T-cell (primary cell): Measurements from ENCODE around the gene MOB3C. TPM values are rescaled to one million over a fixed set of nuclear protein-coding genes. Genes with fewer than 3 reads are reported as not detected.
A peak's percentile ranks its signal among the peaks of the same experiment; 100 is the strongest.

Experiments
- ATAC-seq, 4 experiments: fragments of 200-7000 bp in 3 of 4; fragments of 150-1000 bp in 1 of 4; cut with Tn5 transposase; replicated peaks in 1 of 4; 1 replicate in 3 of 4; 2 replicates in 1 of 4; pipeline ENCODE4 v1.10.0; 2021; ENCODE audit warnings: moderate library complexity in 3 of 4, mild to moderate bottlenecking in 2 of 4, moderate number of reproducible peaks in 1 of 4
- CTCF ChIA-PET, 2 donors: fragments of 300-600 bp; sonication (Branson Sonifier 250); formaldehyde crosslinking; loops; one replicate each; lab custom pipeline; 2022; ENCODE audit warnings: antibody characterized with exemption in 2 of 2; lab: Charles Lee
- POLR2A ChIA-PET, 2 donors: fragments of 300-600 bp; sonication (Branson Sonifier 250); formaldehyde crosslinking; loops; one replicate each; lab custom pipeline; 2022; ENCODE audit warnings: antibody characterized with exemption in 2 of 2; lab: Charles Lee
- DNase-seq, 35 experiments: peaks; one replicate each; pipeline versions ENCODE4 v3.0.0 to v3.0.0-alpha.2; 2013 to 2023
- H3K27ac ChIP-seq: one replicate; pipeline ENCODE4 v1.5.1; 2013; ENCODE audit warnings: low read length
- H3K27me3 ChIP-seq, 2 experiments: replicated peaks in 1 of 2; 1 replicate in 1 of 2; 2 replicates in 1 of 2; pipeline versions ENCODE4 v1.6.1 to v1.7.0; 2013; ENCODE audit warnings: low read length in 1 of 2, mixed read lengths in 1 of 2; ENCODE audit not compliant: control insufficient read depth in 2 of 2, insufficient read depth in 2 of 2; ENCODE audit errors: extremely low read depth in 1 of 2
- H3K36me3 ChIP-seq, 2 donors: 1 replicate in 1 of 2; 2 replicates in 1 of 2; pipeline versions ENCODE4 v1.6.1 to v1.7.0; 2013; ENCODE audit warnings: low read length in 1 of 2; ENCODE audit not compliant: control insufficient read depth in 2 of 2, insufficient read depth in 1 of 2; ENCODE audit errors: extremely low read depth in 1 of 2
- H3K4me1 ChIP-seq, 2 experiments: 1 replicate in 1 of 2; 2 replicates in 1 of 2; pipeline versions ENCODE4 v1.6.1 to v1.7.0; 2013; ENCODE audit warnings: low read length in 2 of 2, mixed read lengths in 1 of 2; ENCODE audit not compliant: insufficient read depth in 2 of 2, control insufficient read depth in 1 of 2; ENCODE audit errors: extremely low read depth in 1 of 2
- H3K4me3 ChIP-seq, 2 donors: 1 replicate in 1 of 2; 2 replicates in 1 of 2; pipeline versions ENCODE4 v1.5.1 to v1.7.0; 2013; ENCODE audit warnings: mild to moderate bottlenecking in 2 of 2, low read length in 1 of 2, moderate library complexity in 1 of 2; ENCODE audit not compliant: control insufficient read depth in 1 of 2; ENCODE audit errors: extremely low read depth in 1 of 2
- H3K9me3 ChIP-seq: 2 replicates; pipeline ENCODE4 v1.7.0; 2013
- H3K27ac Mint-ChIP-seq, 2 donors: one replicate each; pipeline ENCODE4 v1.8.0; 2020 to 2021; ENCODE audit warnings: mild to moderate bottlenecking in 2 of 2, mixed read lengths in 2 of 2
- H3K27me3 Mint-ChIP-seq, 2 donors: one replicate each; pipeline ENCODE4 v1.8.0; 2021 to 2022; ENCODE audit warnings: mixed read lengths in 2 of 2
- H3K36me3 Mint-ChIP-seq: one replicate; pipeline ENCODE4 v1.8.0; 2021; ENCODE audit warnings: mixed read lengths
- H3K4me1 Mint-ChIP-seq, 3 donors: one replicate each; pipeline ENCODE4 v1.8.0; 2020 to 2022; ENCODE audit warnings: mixed read lengths in 3 of 3, mild to moderate bottlenecking in 1 of 3
- H3K4me3 Mint-ChIP-seq, 3 donors: one replicate each; pipeline ENCODE4 v1.8.0; 2020 to 2022; ENCODE audit warnings: mild to moderate bottlenecking in 3 of 3, mixed read lengths in 3 of 3, moderate library complexity in 3 of 3
- H3K9me3 Mint-ChIP-seq, 3 donors: one replicate each; pipeline ENCODE4 v1.8.0; 2020 to 2022; ENCODE audit warnings: mixed read lengths in 3 of 3
- WGBS: methylation state at CpG from one replicate; pipeline ENCODE4 v1.1.5; 2013; ENCODE audit warnings: missing lambda C conversion rate; ENCODE audit not compliant: insufficient coverage; 5-methylcytosine and 5-hydroxymethylcytosine counted together
- total RNA-seq, 35 experiments: library from RNA in 6 of 35; stranded (reverse) in 6 of 35; fragments of 120-200 nt in 1 of 35; gene quantifications; one replicate each; pipeline versions ENCODE4 v1.2.1 to v1.2.4 and lab custom pipeline; 2013 to 2026

The MOB3C gene
- total RNA-seq, 5 donors from 2014 or later (not counting 1 experiment from before 2014, with no cell fraction given) = 13.2 to 29.6 (median 24.6) TPM

GRCh38 chr1:46596846-46597245, 19.8 kb downstream of the MOB3C start:
- POLR2A ChIA-PET = no interaction called here
- ATAC-seq (no peak), DNase-seq (no peak)

GRCh38 chr1:46596036-46596435, 20.6 kb downstream of the MOB3C start:
- no peak overlapping the region for H3K27ac Mint-ChIP-seq
- Histone ChIP-seq H3K4me3 (no peak overlapping the region), H3K36me3 (peaks cover 13 to 27% of the 10 kb centered on the region in 2 donors), H3K27ac (no peak overlapping the region), H3K27me3 (no peaks in the 10 kb centered on the region), H3K4me1 (peaks cover 3 to 23% of the 10 kb centered on the region in 2 experiments), H3K9me3 (no peaks in the 10 kb centered on the region)
- peaks cover 43% of the 10 kb centered on the region for H3K36me3 Mint-ChIP-seq
- ATAC-seq (no peak), DNase-seq (no peak)
- CTCF ChIA-PET = no interaction called here
- POLR2A ChIA-PET = no interaction called here
- peaks cover 55 to 65% (median 56%) of the 10 kb centered on the region in 3 donors for H3K4me1 Mint-ChIP-seq
- H3K27me3 Mint-ChIP-seq = no peaks in the 10 kb centered on the region
- H3K4me3 Mint-ChIP-seq = peak overlapping the region in 1 of 3 donors; percentile 23
- no peaks in the 10 kb centered on the region for H3K9me3 Mint-ChIP-seq
- whole genome bisulfite sequencing = no CpG with 5 or more reads among the region's 1 CpG

More at GRCh38 chr1:46596846-46597245, 19.8 kb downstream of the MOB3C start:
- Histone ChIP-seq H3K4me1 (peaks cover 3 to 23% of the 10 kb centered on the region in 2 experiments), H3K27me3 (no peaks in the 10 kb centered on the region), H3K36me3 (peaks cover 6 to 20% of the 10 kb centered on the region in 2 donors), H3K9me3 (no peaks in the 10 kb centered on the region), H3K4me3 (no peak overlapping the region), H3K27ac (no peak overlapping the region)
- H3K4me1 Mint-ChIP-seq = peaks cover 63 to 72% (median 64%) of the 10 kb centered on the region in 3 donors
- CTCF ChIA-PET = interaction anchor here in 1 of 2 donors (0.9 kb wide), 1 partner anchor 19 kb away, joined by 3 read pairs; no protein-coding TSS in a partner anchor
- no peaks in the 10 kb centered on the region for H3K9me3 Mint-ChIP-seq
- no peak overlapping the region for H3K4me3 Mint-ChIP-seq
- H3K36me3 Mint-ChIP-seq = peaks cover 39% of the 10 kb centered on the region
- no CpG with 5 or more reads among the region's 3 CpGs for WGBS
- H3K27me3 Mint-ChIP-seq = no peaks in the 10 kb centered on the region
- H3K27ac Mint-ChIP-seq = peak overlapping the region; percentile 50

- POLR2A ChIA-PET = no interaction called here
- H3K4me3 ChIP-seq = no peak overlapping the region
- H3K4me1 ChIP-seq = peaks cover 3 to 23% of the 10 kb centered on the region in 2 experiments
- no peaks in the 10 kb centered on the region for H3K9me3 ChIP-seq
- peaks cover 17 to 30% of the 10 kb centered on the region in 2 donors for H3K36me3 ChIP-seq
- H3K36me3 Mint-ChIP-seq = peaks cover 52% of the 10 kb centered on the region
- 43% methylated on average over 2 of the region's 3 CpGs for WGBS
- H3K9me3 Mint-ChIP-seq = no peaks in the 10 kb centered on the region
- peak in 2 of 35 experiments; percentile 19 to 27 for DNase-seq
- no peaks in the 10 kb centered on the region for H3K27me3 ChIP-seq
- H3K27ac ChIP-seq = no peak overlapping the region
- no peaks in the 10 kb centered on the region for H3K27me3 Mint-ChIP-seq
- ATAC-seq = no peak
- peak overlapping the region in 1 of 2 donors; percentile 12 for H3K27ac Mint-ChIP-seq
- peak overlapping the region in 1 of 3 donors; percentile 23 for H3K4me3 Mint-ChIP-seq
- H3K4me1 Mint-ChIP-seq = peaks cover 45 to 58% (median 50%) of the 10 kb centered on the region in 3 donors
- CTCF ChIA-PET = no interaction called here
These were observed 21.5 kb downstream of the MOB3C start for GRCh38 chr1:46595127-46595526.

- H3K27ac Mint-ChIP-seq = no peak overlapping the region
- Histone ChIP-seq H3K36me3 (peaks cover 24 to 40% of the 10 kb centered on the region in 2 donors), H3K4me3 (no peak overlapping the region), H3K9me3 (no peaks in the 10 kb centered on the region), H3K4me1 (peaks cover 3 to 18% of the 10 kb centered on the region in 2 experiments), H3K27me3 (no peaks in the 10 kb centered on the region), H3K27ac (no peak overlapping the region)
- ChIA-PET CTCF (interaction anchor here in 1 of 2 donors (0.7 kb wide), 1 partner anchor 143 kb away, joined by 3 read pairs; no protein-coding TSS in a partner anchor), POLR2A (no interaction called here)
- H3K4me1 Mint-ChIP-seq = peaks cover 35 to 47% (median 40%) of the 10 kb centered on the region in 3 donors
- H3K9me3 Mint-ChIP-seq = no peaks in the 10 kb centered on the region
- no peak for DNase-seq
- H3K27me3 Mint-ChIP-seq = no peaks in the 10 kb centered on the region
- H3K36me3 Mint-ChIP-seq = peaks cover 63% of the 10 kb centered on the region
- 82% methylated on average over 3 of the region's 5 CpGs for WGBS
- no peak overlapping the region for H3K4me3 Mint-ChIP-seq
- no peak for ATAC-seq
These were observed 22.5 kb downstream of the MOB3C start for GRCh38 chr1:46594063-46594462.

GRCh38 chr1:46592823-46593222, 23.8 kb downstream of the MOB3C start:
- Mint-ChIP-seq H3K27ac (no peak overlapping the region), H3K27me3 (no peaks in the 10 kb centered on the region), H3K9me3 (no peaks in the 10 kb centered on the region), H3K4me1 (peaks cover 30 to 38% (median 30%) of the 10 kb centered on the region in 3 donors), H3K4me3 (no peak overlapping the region), H3K36me3 (peaks cover 66% of the 10 kb centered on the region)
- H3K27me3 ChIP-seq = no peaks in the 10 kb centered on the region
- H3K4me1 ChIP-seq = peaks cover 3 to 15% of the 10 kb centered on the region in 2 experiments
- H3K36me3 ChIP-seq = peaks cover 24 to 40% of the 10 kb centered on the region in 2 donors
- ChIA-PET POLR2A (no interaction called here), CTCF (no interaction called here)
- H3K9me3 ChIP-seq = no peaks in the 10 kb centered on the region
- H3K27ac ChIP-seq = no peak overlapping the region
- DNase-seq = no peak
- no peak overlapping the region for H3K4me3 ChIP-seq
- no peak for ATAC-seq
- 93% methylated on average over 4 of the region's 4 CpGs for WGBS

- Histone ChIP-seq H3K36me3 (peaks cover 29 to 53% of the 10 kb centered on the region in 2 donors), H3K9me3 (no peaks in the 10 kb centered on the region), H3K4me3 (no peak overlapping the region), H3K27ac (no peak overlapping the region), H3K4me1 (peaks cover 0 to under 1% of the 10 kb centered on the region in 2 experiments), H3K27me3 (no peaks in the 10 kb centered on the region)
- ChIA-PET CTCF (no interaction called here), POLR2A (no interaction called here)
- no peak overlapping the region for H3K27ac Mint-ChIP-seq
- peaks cover 66% of the 10 kb centered on the region for H3K36me3 Mint-ChIP-seq
- H3K9me3 Mint-ChIP-seq = no peaks in the 10 kb centered on the region
- ATAC-seq (no peak), DNase-seq (no peak)
- whole genome bisulfite sequencing = 89% methylated on average over 1 of the region's 3 CpGs
- no peaks in the 10 kb centered on the region for H3K27me3 Mint-ChIP-seq
- H3K4me1 Mint-ChIP-seq = peaks cover 5 to 11% (median 8%) of the 10 kb centered on the region in 3 donors
- H3K4me3 Mint-ChIP-seq = no peak overlapping the region
These were observed 27.1 kb downstream of the MOB3C start for GRCh38 chr1:46589529-46589928.
